ENCODE results near the gene ATP5F1C.

GRCh38 chr10:7766241-7766640 lies 21.7 kb upstream of the ATP5F1C start:
- no peak for TF ChIP-seq CTCF (IDR thresholded peaks at IDR 0.05)
- TF ChIP-seq ZFX (IDR thresholded peaks at IDR 0.05; ENCODE audit: borderline replicate concordance), result no peak
